AG20443 (cell line): Measurements from ENCODE around the gene KCND2.
"Not testable (repeated sequence)": the region's sequence is repeated elsewhere in the genome, so short reads cannot be mapped to it uniquely, and the experiment has no call there.

Source experiments
- DNase-seq: peaks from one replicate; pipeline ENCODE4 v3.0.0; 2012; ENCODE audit warnings: low spot score, mixed read lengths

KCND2 gene

GRCh38 chr7:120587243-120587642 is 314.3 kb downstream of the KCND2 start:
- no peak for DNase-seq

DNA sequence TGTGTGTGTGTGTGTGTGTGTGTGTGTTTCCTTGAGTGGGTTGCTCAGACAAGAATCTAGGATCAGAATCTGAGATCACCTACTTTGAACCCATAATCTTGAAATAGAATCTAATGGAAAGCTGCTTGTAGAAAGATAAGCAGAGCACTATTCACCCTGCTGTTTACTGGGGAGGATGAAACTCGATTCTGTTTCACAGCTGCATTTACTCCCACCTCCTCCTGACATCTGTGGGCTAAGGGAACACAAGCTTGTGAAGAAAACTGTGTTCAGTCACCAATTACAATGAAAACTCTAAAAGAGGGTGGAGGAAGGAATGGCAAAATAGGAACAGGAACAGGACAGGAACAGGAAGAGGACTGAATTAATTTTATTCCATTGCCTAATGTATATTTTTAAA is 315.4 kb downstream of the KCND2 start:
- DNase-seq = no peak

DNA sequence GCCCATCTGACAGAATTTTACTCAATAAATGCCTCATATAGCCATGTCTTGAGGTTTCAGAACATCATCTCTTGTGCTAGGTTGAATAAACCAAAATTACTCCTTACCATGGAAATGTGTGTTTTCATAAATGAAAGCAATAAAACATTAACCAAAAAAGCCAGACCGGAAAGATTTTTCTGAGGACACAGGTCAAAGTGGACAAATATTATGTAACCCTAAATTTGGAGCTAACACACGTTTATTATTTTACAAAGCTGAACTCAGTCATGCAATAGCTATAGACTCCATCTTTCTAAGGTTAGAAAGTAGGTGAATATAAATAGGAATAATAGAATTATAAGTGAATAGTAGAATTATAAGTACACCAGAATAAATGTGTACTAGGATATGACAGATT is 315.9 kb downstream of the KCND2 start:
- DNase-seq = no peak

GRCh38 chr7:120600607-120601006 is 327.6 kb downstream of the KCND2 start:
- DNase-seq = no peak

- DNase-seq = no peak
Measured at GRCh38 chr7:120603366-120603765, 330.4 kb downstream of the KCND2 start.

GRCh38 chr7:120609136-120609753 is 336.3 kb downstream of the KCND2 start:
- DNase-seq = no peak

DNA sequence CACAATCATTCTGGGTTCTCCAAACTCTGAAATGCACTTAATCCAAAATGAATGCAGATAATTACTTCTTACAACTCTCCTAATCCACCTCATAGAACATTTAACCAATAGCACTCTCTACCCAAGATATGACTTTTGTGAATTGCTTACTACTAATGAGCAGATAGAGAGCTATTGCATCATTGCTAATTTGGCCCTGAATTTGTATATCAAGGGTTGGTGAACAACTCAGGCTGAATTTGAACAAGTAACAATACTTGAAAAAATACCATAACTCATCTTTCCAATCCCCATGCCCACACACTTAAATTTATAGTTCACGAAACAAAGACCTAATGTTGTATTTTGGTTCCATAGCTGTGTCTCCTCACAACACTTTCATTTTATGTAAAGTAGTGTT is 339.0 kb downstream of the KCND2 start:
- DNase-seq = no peak

DNA sequence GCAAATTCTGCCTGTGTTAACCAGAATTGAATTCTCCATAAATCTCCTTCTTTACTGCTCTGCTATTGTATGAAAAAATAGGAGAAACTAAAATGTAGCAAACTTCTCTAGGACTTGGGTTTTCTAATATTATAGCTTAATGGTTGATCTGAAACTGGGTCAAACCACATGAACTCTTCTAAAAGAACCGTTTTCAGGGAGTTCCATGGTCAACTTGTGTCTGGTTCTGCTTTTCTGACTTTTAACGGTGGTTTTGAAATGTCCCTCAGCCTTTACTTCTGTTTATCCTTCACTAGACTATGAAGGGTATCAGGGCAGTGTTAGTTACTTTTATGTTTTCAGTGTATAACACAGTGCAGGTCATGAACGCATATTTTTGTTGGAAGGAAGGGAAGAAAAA is 342.7 kb downstream of the KCND2 start:
- DNase-seq = no peak

DNA sequence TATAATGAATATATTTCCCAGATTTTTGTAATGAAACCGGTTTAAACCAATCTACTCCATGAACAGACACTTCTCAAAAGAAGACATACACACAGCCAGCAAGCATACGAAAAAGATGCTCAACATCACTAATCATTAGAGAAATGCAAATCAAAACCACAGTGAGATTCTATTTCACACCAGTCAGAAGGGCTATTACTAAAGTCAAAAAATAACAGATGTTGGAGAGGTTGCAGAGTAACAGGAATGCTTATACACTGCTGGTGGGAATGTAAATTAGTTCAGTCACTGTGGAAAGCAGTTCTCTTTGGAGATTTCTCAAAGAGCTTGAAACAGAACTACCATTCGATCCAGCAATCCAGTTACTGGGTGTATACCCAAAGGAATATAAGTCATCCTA is 344.3 kb downstream of the KCND2 start:
- DNase-seq = no peak

DNA sequence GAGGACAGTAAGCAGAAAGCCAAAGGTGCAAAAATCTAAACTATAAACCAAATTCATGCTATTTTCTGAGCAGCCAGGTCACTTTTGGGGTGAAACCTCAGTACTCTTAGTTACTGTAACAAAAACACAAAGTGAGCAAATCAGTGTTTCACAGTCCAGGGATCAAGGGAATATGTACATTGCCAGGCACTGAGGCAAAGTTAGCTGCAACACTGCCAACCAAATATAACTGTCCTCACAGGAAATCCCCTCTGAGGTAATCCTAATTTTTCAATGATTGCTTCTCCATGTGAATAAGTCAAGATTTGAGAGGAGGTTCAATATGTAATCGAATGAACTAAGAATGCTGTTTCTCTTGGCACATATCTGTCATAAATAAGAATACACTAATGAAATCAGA is 355.3 kb downstream of the KCND2 start:
- DNase-seq = no peak

DNA sequence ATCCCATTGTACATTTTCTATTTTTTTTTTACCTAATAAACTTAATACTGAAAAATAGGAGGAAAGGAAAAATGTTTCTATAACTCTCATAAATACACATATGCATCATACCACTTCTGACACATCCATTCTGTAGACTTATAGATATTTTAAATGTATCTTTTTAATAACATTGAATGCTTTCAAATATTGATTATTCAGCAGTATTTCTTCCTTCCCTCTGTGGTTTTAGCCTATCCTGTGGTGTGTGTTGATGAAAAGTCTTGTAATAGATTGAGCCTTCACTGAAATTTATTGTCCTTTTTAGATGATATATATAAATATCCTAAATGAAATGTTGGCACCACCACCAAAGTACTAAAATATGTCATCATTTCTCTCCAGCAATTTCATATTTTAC is 366.9 kb downstream of the KCND2 start:
- no peak for DNase-seq

DNA sequence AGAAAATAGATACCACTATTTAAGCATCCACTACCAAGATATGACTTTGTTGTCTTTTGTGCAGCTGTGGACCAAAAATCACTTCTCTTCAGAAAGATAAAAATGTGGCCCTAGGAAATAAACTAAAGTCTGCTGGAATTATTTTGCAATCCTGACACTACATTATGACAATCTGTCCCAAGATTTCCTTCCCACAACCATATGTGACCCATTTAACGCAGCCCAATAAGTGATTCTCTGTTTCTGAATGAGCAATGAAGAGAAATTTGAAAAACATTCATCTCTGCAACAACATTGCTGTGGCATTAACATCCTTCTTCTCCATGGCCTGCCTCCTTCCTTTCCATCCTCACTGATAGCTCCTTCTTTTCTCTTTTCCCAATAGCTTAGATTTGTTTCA is 373.0 kb downstream of the KCND2 start:
- no peak for DNase-seq

- DNase-seq = no peak
Measured at GRCh38 chr7:120654241-120654640, 381.3 kb downstream of the KCND2 start.

DNA sequence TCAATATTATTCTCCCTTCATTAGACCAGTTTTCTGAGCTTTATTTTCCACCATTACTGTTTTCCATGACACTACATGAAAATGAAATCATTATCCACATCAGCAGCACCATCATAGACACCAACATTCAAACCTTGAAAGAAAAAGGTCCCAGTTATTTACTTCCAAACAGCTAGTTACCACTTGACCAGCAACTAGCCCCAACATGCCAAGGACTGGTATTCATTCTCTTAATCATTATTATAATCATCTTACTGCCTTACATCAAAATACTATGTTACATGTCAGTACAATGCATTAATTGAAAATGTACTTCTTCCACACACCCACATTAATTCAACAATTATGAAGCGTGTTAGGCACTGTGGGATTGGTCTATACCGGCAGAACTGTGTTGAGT is 385.5 kb downstream of the KCND2 start:
- no peak for DNase-seq

- no peak for DNase-seq
Measured at GRCh38 chr7:120662291-120662690, 389.3 kb downstream of the KCND2 start.

- no peak for DNase-seq
Measured at GRCh38 chr7:120665068-120665467, 392.1 kb downstream of the KCND2 start.

GRCh38 chr7:120675076-120675475 is 402.1 kb downstream of the KCND2 start:
- no peak for DNase-seq

GRCh38 chr7:120677535-120677934 is 404.6 kb downstream of the KCND2 start:
- no peak for DNase-seq

GRCh38 chr7:120680985-120681384 is 408.0 kb downstream of the KCND2 start:
- no peak for DNase-seq

GRCh38 chr7:120684463-120684862 is 411.5 kb downstream of the KCND2 start:
- no peak for DNase-seq

GRCh38 chr7:120691915-120692314 is 418.9 kb downstream of the KCND2 start:
- DNase-seq = no peak

GRCh38 chr7:120695848-120696247 is 422.9 kb downstream of the KCND2 start:
- DNase-seq = no peak

DNA sequence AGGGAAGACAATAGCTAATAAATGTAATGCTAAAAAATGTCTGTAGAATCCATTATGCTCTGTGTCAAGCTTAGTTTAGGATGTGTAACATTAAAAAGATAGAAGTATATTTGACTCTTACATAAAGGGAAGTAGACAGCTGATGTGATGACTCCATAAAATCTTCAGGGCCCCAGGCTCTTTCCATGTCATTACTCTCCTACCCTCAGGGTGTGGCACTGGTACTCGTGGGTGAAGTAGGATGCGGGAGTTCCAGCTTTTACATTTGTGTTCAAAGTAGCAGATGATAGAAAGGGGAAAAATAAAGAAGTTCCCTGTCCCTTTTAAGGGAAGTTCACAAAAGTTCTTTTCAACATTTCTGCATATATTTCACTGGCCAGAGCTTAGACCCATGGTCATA is 427.8 kb downstream of the KCND2 start:
- DNase-seq = no peak

- not testable (repeated sequence) for DNase-seq
Measured at GRCh38 chr7:120702408-120702807, 429.4 kb downstream of the KCND2 start.
